Ishikawa (cell line): ENCODE results near the gene HEPH.

Experiments used
- CEBPB ChIP-seq: IDR thresholded peaks from 2 replicates; pipeline ENCODE4 v1.6.1; 2012
- CREB1 ChIP-seq: IDR thresholded peaks from 2 replicates; pipeline ENCODE4 v1.6.1; 2012; ENCODE audit warnings: low read depth
- MAX ChIP-seq: IDR thresholded peaks from 2 replicates; pipeline ENCODE4 v1.6.1; 2012
- NFIC ChIP-seq: IDR thresholded peaks from 2 replicates; pipeline ENCODE4 v1.6.1; 2012
- RAD21 ChIP-seq: IDR thresholded peaks from 2 replicates; pipeline ENCODE4 v1.6.1; 2012; ENCODE audit warnings: low read depth
- REST ChIP-seq: IDR thresholded peaks from 2 replicates; pipeline ENCODE4 v1.6.1; 2012; ENCODE audit warnings: low read depth, mild to moderate bottlenecking
- TCF12 ChIP-seq: IDR thresholded peaks from 2 replicates; pipeline ENCODE4 v1.6.1; 2012; ENCODE audit warnings: low read depth

HEPH gene

GRCh38 chrX:66262807-66263206 lies 98.8 kb downstream of the HEPH start:
- TF ChIP-seq RAD21: no peak
- no peak for TF ChIP-seq NFIC
- TF ChIP-seq CEBPB: no peak
- no peak for TF ChIP-seq TCF12
- no peak for TF ChIP-seq CREB1
- TF ChIP-seq MAX: no peak
- TF ChIP-seq REST: no peak
